GM12891 (cell line): Measurements from ENCODE around the gene BRAF.

Source experiments
- POLR2A ChIP-seq: IDR thresholded peaks from 2 replicates; pipeline ENCODE4 v1.6.1; 2011; ENCODE audit warnings: low read depth, low read length, control low read depth
- POLR2AphosphoS5 ChIP-seq: IDR thresholded peaks from 2 replicates; pipeline ENCODE4 v1.6.1; 2011; ENCODE audit warnings: low read depth, low read length, control low read depth

DNA sequence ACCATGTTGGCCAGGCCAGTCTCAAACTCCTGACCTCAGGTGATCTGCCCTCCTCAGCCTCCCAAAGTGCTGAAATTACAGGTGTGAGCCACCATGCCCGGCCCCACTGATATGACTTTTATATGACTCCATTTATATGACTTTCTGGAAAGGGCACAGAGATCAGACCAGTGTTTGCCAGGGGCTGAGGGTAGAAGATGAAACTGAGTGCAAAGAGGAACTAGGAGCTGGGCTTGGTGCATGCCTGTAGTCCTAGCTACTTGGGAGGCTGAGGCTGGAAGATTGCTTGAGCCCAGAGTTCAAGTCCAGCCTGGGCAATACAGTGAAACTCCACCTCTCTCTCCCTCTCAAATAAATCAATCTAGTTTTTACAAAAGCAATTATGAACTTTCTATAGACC lies 7.5 kb downstream of the BRAF start:
- TF ChIP-seq POLR2A (no peak), POLR2AphosphoS5 (no peak)
